ENCODE measurements around the gene PGM1. TPM values are rescaled to one million over a fixed set of nuclear protein-coding genes. Genes with fewer than 3 reads are reported as not detected.
A peak's percentile ranks its signal among the peaks of the same experiment; 100 is the strongest.

PGM1 gene
- total and polyA plus RNA-seq, 2 of the 13 experiments (the other 11 are each of a cell fraction or from before 2014, with no cell fraction given), result 51.6 to 105 TPM

DNA sequence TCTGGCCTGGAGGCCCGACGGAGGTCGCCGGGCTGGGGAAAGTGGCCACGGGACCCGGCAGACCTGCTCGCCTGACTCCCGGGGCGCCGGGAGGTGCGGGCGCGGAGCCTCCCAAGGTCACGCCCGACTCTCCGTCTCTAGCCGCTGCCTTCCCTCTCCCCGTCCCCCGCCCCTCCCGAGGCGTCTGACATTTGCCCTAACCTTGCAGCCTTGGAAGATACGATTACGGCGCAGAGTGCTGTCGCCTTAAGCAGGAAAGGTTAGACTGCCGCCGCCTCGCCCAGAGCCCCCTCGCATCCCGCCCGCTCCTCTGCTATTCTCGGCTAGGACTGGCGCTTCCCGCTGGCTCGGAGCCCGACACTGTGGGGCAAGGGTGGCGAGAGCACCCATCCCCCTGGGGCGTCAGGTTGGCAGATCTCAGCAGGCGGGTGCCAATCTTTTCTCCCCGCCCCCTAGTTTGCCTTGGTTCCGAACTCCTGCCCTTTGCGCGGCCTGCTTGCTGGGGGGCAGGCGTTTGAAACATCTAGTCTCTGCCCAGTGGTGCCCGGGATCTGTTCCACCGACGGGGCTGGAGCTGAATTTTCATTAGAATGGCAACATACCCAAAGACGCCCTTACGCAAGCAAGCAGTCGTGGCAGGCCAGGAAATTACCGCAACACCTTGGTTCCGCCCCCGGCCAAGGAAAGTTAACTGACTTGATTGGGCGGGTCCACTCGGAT is 835 bp downstream of the PGM1 start (continued):
- TF ChIP-seq ATF7 (IDR thresholded peaks at IDR 0.05), result no peak
- no peak for TF ChIP-seq ATF7 (CRISPR knock-in tag; IDR thresholded peaks at IDR 0.05)
- TF ChIP-seq, protein P1, sequence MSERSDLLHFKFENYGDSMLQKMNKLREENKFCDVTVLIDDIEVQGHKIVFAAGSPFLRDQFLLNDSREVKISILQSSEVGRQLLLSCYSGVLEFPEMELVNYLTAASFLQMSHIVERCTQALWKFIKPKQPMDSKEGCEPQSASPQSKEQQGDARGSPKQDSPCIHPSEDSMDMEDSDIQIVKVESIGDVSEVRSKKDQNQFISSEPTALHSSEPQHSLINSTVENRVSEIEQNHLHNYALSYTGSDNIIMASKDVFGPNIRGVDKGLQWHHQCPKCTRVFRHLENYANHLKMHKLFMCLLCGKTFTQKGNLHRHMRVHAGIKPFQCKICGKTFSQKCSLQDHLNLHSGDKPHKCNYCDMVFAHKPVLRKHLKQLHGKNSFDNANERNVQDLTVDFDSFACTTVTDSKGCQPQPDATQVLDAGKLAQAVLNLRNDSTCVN (CRISPR knock-in tag; IDR thresholded peaks at IDR 0.05; ENCODE audit: borderline replicate concordance), result no peak; the same call in 1 of the 2 replicates
- TF ChIP-seq, protein P2, sequence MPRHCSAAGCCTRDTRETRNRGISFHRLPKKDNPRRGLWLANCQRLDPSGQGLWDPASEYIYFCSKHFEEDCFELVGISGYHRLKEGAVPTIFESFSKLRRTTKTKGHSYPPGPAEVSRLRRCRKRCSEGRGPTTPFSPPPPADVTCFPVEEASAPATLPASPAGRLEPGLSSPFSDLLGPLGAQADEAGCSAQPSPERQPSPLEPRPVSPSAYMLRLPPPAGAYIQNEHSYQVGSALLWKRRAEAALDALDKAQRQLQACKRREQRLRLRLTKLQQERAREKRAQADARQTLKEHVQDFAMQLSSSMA (CRISPR knock-in tag; IDR thresholded peaks at IDR 0.05), result no peak
- TF ChIP-seq FLYWCH1 (CRISPR knock-in tag; IDR thresholded peaks at IDR 0.05), result peak; percentile 83; the same call in 1 of the 2 replicates
- no peak for TF ChIP-seq ZNF282 (IDR thresholded peaks at IDR 0.05; ENCODE audit: partially characterized antibody)
- TF ChIP-seq, protein P3, sequence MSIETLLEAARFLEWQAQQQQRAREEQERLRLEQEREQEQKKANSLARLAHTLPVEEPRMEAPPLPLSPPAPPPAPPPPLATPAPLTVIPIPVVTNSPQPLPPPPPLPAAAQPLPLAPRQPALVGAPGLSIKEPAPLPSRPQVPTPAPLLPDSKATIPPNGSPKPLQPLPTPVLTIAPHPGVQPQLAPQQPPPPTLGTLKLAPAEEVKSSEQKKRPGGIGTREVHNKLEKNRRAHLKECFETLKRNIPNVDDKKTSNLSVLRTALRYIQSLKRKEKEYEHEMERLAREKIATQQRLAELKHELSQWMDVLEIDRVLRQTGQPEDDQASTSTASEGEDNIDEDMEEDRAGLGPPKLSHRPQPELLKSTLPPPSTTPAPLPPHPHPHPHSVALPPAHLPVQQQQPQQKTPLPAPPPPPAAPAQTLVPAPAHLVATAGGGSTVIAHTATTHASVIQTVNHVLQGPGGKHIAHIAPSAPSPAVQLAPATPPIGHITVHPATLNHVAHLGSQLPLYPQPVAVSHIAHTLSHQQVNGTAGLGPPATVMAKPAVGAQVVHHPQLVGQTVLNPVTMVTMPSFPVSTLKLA (IDR thresholded peaks at IDR 0.05), result no peak
- TF ChIP-seq, protein P4, sequence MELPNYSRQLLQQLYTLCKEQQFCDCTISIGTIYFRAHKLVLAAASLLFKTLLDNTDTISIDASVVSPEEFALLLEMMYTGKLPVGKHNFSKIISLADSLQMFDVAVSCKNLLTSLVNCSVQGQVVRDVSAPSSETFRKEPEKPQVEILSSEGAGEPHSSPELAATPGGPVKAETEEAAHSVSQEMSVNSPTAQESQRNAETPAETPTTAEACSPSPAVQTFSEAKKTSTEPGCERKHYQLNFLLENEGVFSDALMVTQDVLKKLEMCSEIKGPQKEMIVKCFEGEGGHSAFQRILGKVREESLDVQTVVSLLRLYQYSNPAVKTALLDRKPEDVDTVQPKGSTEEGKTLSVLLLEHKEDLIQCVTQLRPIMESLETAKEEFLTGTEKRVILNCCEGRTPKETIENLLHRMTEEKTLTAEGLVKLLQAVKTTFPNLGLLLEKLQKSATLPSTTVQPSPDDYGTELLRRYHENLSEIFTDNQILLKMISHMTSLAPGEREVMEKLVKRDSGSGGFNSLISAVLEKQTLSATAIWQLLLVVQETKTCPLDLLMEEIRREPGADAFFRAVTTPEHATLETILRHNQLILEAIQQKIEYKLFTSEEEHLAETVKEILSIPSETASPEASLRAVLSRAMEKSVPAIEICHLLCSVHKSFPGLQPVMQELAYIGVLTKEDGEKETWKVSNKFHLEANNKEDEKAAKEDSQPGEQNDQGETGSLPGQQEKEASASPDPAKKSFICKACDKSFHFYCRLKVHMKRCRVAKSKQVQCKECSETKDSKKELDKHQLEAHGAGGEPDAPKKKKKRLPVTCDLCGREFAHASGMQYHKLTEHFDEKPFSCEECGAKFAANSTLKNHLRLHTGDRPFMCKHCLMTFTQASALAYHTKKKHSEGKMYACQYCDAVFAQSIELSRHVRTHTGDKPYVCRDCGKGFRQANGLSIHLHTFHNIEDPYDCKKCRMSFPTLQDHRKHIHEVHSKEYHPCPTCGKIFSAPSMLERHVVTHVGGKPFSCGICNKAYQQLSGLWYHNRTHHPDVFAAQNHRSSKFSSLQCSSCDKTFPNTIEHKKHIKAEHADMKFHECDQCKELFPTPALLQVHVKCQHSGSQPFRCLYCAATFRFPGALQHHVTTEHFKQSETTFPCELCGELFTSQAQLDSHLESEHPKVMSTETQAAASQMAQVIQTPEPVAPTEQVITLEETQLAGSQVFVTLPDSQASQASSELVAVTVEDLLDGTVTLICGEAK (IDR thresholded peaks at IDR 0.05), result no peak
- TF ChIP-seq, protein P4 (CRISPR knock-in tag; IDR thresholded peaks at IDR 0.05), result no peak
- no peak for TF ChIP-seq CBFB (CRISPR knock-in tag; IDR thresholded peaks at IDR 0.05)
- TF ChIP-seq BHLHE40 (IDR thresholded peaks at IDR 0.05; ENCODE audit: low read length), result no peak
- TF ChIP-seq HMGA1 (CRISPR knock-in tag; conservative IDR thresholded peaks at IDR 0.05), result no peak
- TF ChIP-seq ZFY (CRISPR knock-in tag; IDR thresholded peaks at IDR 0.05), result no peak
- TF ChIP-seq, protein P5, sequence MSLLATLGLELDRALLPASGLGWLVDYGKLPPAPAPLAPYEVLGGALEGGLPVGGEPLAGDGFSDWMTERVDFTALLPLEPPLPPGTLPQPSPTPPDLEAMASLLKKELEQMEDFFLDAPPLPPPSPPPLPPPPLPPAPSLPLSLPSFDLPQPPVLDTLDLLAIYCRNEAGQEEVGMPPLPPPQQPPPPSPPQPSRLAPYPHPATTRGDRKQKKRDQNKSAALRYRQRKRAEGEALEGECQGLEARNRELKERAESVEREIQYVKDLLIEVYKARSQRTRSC (CRISPR knock-in tag; IDR thresholded peaks at IDR 0.05; ENCODE audit: low read depth), result no peak
- TF ChIP-seq ZFYVE20 (CRISPR knock-in tag; IDR thresholded peaks at IDR 0.05; ENCODE audit: borderline replicate concordance, low read depth), result no peak
- TF ChIP-seq, protein P6, sequence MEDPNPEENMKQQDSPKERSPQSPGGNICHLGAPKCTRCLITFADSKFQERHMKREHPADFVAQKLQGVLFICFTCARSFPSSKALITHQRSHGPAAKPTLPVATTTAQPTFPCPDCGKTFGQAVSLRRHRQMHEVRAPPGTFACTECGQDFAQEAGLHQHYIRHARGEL (CRISPR knock-in tag; IDR thresholded peaks at IDR 0.05), result no peak
- TF ChIP-seq TOE1 (CRISPR knock-in tag; IDR thresholded peaks at IDR 0.05), result no peak

Measured in HepG2 (cell line).